Liver (tissue), 9 donors: Measurements from ENCODE around the gene GTF3C5. TPM values are rescaled to one million over a fixed set of nuclear protein-coding genes. Genes with fewer than 3 reads are reported as not detected.

ENCODE experiments used
- DNase-seq: peaks from one replicate; pipeline ENCODE4 v3.0.0-alpha.2; 2017; ENCODE audit warnings: low spot score
- H3K27ac ChIP-seq, 2 donors: one replicate each; pipeline ENCODE4 v1.7.0; 2013; ENCODE audit warnings: inconsistent platforms in 2 of 2, low read length in 2 of 2, control low read depth in 1 of 2, low read depth in 1 of 2, mild to moderate bottlenecking in 1 of 2
- H3K27me3 ChIP-seq, 4 donors: one replicate each; pipeline versions ENCODE4 v1.6.1 to v1.7.0; 2013; ENCODE audit warnings: low read length in 3 of 4, inconsistent platforms in 1 of 4, mild to moderate bottlenecking in 1 of 4, moderate library complexity in 1 of 4; ENCODE audit not compliant: control insufficient read depth in 4 of 4, insufficient read depth in 4 of 4
- H3K36me3 ChIP-seq, 4 donors: one replicate each; pipeline versions ENCODE4 v1.6.1 to v1.7.0; 2013; ENCODE audit warnings: low read length in 3 of 4, mild to moderate bottlenecking in 3 of 4, low read depth in 1 of 4, moderate library complexity in 1 of 4; ENCODE audit not compliant: control insufficient read depth in 4 of 4, insufficient read depth in 3 of 4
- H3K4me1 ChIP-seq, 4 donors: one replicate each; pipeline versions ENCODE4 v1.6.1 to v1.7.0; 2013; ENCODE audit warnings: low read length in 3 of 4, mild to moderate bottlenecking in 3 of 4, moderate library complexity in 1 of 4; ENCODE audit not compliant: control insufficient read depth in 4 of 4, insufficient read depth in 4 of 4
- H3K4me3 ChIP-seq, 3 donors: one replicate each; pipeline versions ENCODE4 v1.6.1 to v1.7.0; 2013; ENCODE audit warnings: low read length in 3 of 3, control low read depth in 1 of 3, low read depth in 1 of 3, mild to moderate bottlenecking in 1 of 3
- H3K9ac ChIP-seq, 2 donors: one replicate each; pipeline ENCODE4 v1.7.0; 2013; ENCODE audit warnings: low read length in 2 of 2, mild to moderate bottlenecking in 2 of 2, moderate library complexity in 2 of 2, control low read depth in 1 of 2, low read depth in 1 of 2
- H3K9me3 ChIP-seq, 4 donors: one replicate each; pipeline versions ENCODE4 v1.6.1 to v1.7.0; 2013; ENCODE audit warnings: low read length in 3 of 4; ENCODE audit not compliant: control insufficient read depth in 4 of 4
- ATF3 ChIP-seq: IDR thresholded peaks from 2 replicates; pipeline ENCODE4 v1.6.1; 2016; ENCODE audit warnings: antibody characterized with exemption
- CTCF ChIP-seq: fragments of 150-350 bp; IDR thresholded peaks from 2 replicates; pipeline ENCODE4 v1.5.1; 2017; ENCODE audit warnings: improper control_type of control experiment, low read depth, low read length; ENCODE audit not compliant: missing input control
- EGR1 ChIP-seq, 2 donors: IDR thresholded peaks; 2 replicates each; pipeline ENCODE4 v1.6.1; 2016 to 2018; ENCODE audit warnings: antibody characterized with exemption in 2 of 2, low read depth in 2 of 2
- FOXA1 ChIP-seq: IDR thresholded peaks from 2 replicates; pipeline ENCODE4 v1.6.1; 2016; ENCODE audit warnings: antibody characterized with exemption
- FOXA2 ChIP-seq: IDR thresholded peaks from 2 replicates; pipeline ENCODE4 v1.6.1; 2016; ENCODE audit warnings: antibody characterized with exemption
- GABPA ChIP-seq, 2 donors: IDR thresholded peaks in 1 of 2; conservative IDR thresholded peaks in 1 of 2; 2 replicates each; pipeline ENCODE4 v1.6.1; 2016; ENCODE audit warnings: antibody characterized with exemption in 2 of 2, mild to moderate bottlenecking in 1 of 2, moderate library complexity in 1 of 2
- HNF4G ChIP-seq: IDR thresholded peaks from 2 replicates; pipeline ENCODE4 v1.6.1; 2016; ENCODE audit warnings: antibody characterized with exemption
- MAX ChIP-seq: IDR thresholded peaks from 2 replicates; pipeline ENCODE4 v1.6.1; 2016; ENCODE audit warnings: antibody characterized with exemption
- NR2F2 ChIP-seq: IDR thresholded peaks from 2 replicates; pipeline ENCODE4 v1.6.1; 2016; ENCODE audit warnings: antibody characterized with exemption
- RAD21 ChIP-seq, 2 donors: IDR thresholded peaks; 2 replicates each; pipeline ENCODE4 v1.6.1; 2016; ENCODE audit warnings: antibody characterized with exemption in 2 of 2, mild to moderate bottlenecking in 2 of 2
- REST ChIP-seq: IDR thresholded peaks from 2 replicates; pipeline ENCODE4 v1.6.1; 2016; ENCODE audit warnings: antibody characterized with exemption, mild to moderate bottlenecking
- RXRA ChIP-seq, 2 donors: IDR thresholded peaks; 2 replicates each; pipeline ENCODE4 v1.6.1; 2017 to 2018; ENCODE audit warnings: antibody characterized with exemption in 2 of 2, mild to moderate bottlenecking in 1 of 2
- SP1 ChIP-seq: IDR thresholded peaks from 2 replicates; pipeline ENCODE4 v1.6.1; 2018; ENCODE audit warnings: antibody characterized with exemption, mild to moderate bottlenecking
- TAF1 ChIP-seq: conservative IDR thresholded peaks from 2 replicates; pipeline ENCODE4 v1.6.1; 2016; ENCODE audit warnings: antibody characterized with exemption, mild to moderate bottlenecking
- ZBTB33 ChIP-seq: IDR thresholded peaks from 2 replicates; pipeline ENCODE4 v1.6.1; 2016; ENCODE audit warnings: antibody characterized with exemption
- WGBS: extraction: QIAGEN DNeasy Blood & Tissue Kit; methylation state at CpG from one replicate; pipeline ENCODE4 v1.1.7; 2013; 5-methylcytosine and 5-hydroxymethylcytosine counted together
- polyA plus RNA-seq, 2 donors: library from polyadenylated mRNA; stranded (reverse) in 1 of 2; unstranded in 1 of 2; fragments of 200-250 nt in 1 of 2; fragments of >200 nt in 1 of 2; fragmentation: Nextera tagmentation in 1 of 2; extraction: Ambion mirVana in 1 of 2; gene quantifications; one replicate each; pipeline versions ENCODE4 v1.2.1 to v1.2.3, GENCODE V29; 2013 to 2015
- total RNA-seq, 2 donors: library from RNA; depleted of rRNA; stranded (reverse); fragments of >200 nt; gene quantifications; one replicate each; pipeline ENCODE4 v1.2.3, GENCODE V29; 2014
- donor health status: healthy.
- donor health status: healthy.
- donor health status: healthy.
- donor health status: healthy.
- donor health status: healthy.

GTF3C5 gene
- total and polyA plus RNA-seq, 4 donors = 13.2 to 26.2 (median 18.2) TPM

- Histone ChIP-seq H3K4me1 (no peaks in the 10 kb centered on the region), H3K27ac (no peak overlapping the region), H3K27me3 (peaks cover 0 to 2% (median 0%) of the 10 kb centered on the region in 4 donors), H3K9ac (no peak overlapping the region), H3K4me3 (no peak overlapping the region), H3K36me3 (no peaks in the 10 kb centered on the region), H3K9me3 (no peaks in the 10 kb centered on the region)
- DNase-seq = no peak
- TF ChIP-seq NR2F2 = no peak
- no peak for TF ChIP-seq RAD21 (IDR thresholded peaks at IDR 0.05)
- TF ChIP-seq RXRA (IDR thresholded peaks at IDR 0.05) = no peak
- TF ChIP-seq GABPA (IDR thresholded peaks at IDR 0.05 in 1 of 2, conservative IDR thresholded peaks at IDR 0.05 in 1 of 2) = no peak
- TF ChIP-seq HNF4G = no peak
- TF ChIP-seq ZBTB33 = no peak
- no peak for TF ChIP-seq MAX
- no peak for TF ChIP-seq SP1
- no peak for TF ChIP-seq EGR1 (IDR thresholded peaks at IDR 0.05; ENCODE audit: low read depth in 2 of 2)
- TF ChIP-seq FOXA1 = no peak
- TF ChIP-seq CTCF = no peak
- TF ChIP-seq FOXA2 = no peak
- no peak for TF ChIP-seq REST
- TF ChIP-seq ATF3 = no peak
- TF ChIP-seq TAF1 = no peak
- 61% methylated on average over 16 of the region's 16 CpGs for WGBS
These were observed 39.2 kb upstream of the GTF3C5 start for GRCh38 chr9:132991351-132992300.
